ENCODE results near the gene ZKSCAN8. TPM values are rescaled to one million over a fixed set of nuclear protein-coding genes. Genes with fewer than 3 reads are reported as not detected.

Gene ZKSCAN8
- total RNA-seq, 2 donors from 2014 or later, result 7.6 to 12.2 TPM

DNA sequence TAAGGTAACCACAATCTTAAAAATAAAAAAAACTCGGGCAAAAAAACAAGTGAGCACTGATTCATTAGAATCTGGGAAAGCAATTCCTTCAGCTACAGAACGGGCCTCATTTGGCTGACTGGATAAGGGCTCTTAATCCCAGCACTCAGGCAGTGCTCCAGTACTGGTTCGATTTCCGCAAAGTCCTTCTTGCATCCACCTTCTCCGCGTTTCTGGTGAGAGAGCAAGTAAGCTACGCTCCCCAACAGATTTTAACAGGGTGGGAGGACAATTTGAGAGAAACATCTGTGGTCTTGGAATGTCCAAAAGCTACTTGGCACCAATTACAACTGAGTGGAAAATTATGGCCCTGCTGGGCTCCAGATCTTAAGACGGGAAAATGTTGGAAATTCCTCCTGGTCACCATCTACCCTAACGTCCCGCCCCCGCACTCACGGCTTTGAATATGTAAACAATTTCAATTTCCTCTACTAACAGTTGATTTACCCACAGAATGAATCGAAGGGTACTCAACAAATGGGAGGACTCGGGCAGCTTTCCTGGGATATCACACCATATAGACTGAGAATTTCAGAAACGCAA is 65.3 kb downstream of the ZKSCAN8 start:
- no peak for TF ChIP-seq CTCF (IDR thresholded peaks at IDR 0.05)
- Histone ChIP-seq H3K27me3 (peaks cover 34% of the 10 kb centered on the region), H3K4me3 (peak overlapping the region; percentile 24), H3K27ac (peak overlapping the region; percentile 25), H3K9me3 (no peaks in the 10 kb centered on the region), H3K9ac (ENCODE audit: low read depth in 2 of 2, low read length in 2 of 2) (peak overlapping the region in 1 of 2 donors; percentile 78), H3K36me3 (no peaks in the 10 kb centered on the region), H3K4me1 (no peaks in the 10 kb centered on the region)
- intact Hi-C loops (cut with DNase I), result no loop called here
- no peak for DNase-seq

- DNase-seq, result peak; percentile 53
- no peak for TF ChIP-seq CTCF (IDR thresholded peaks at IDR 0.05)
- Histone ChIP-seq H3K4me3 (peak overlapping the region; percentile 24), H3K9ac (ENCODE audit: low read depth in 2 of 2, low read length in 2 of 2) (peak overlapping the region in 1 of 2 donors; percentile 78), H3K27ac (peak overlapping the region; percentile 25), H3K9me3 (no peaks in the 10 kb centered on the region), H3K4me1 (no peaks in the 10 kb centered on the region), H3K27me3 (peaks cover 36% of the 10 kb centered on the region), H3K36me3 (no peaks in the 10 kb centered on the region)
- intact Hi-C loops (cut with DNase I), result no loop called here
Observed at GRCh38 chr6:28207510-28208110, 65.9 kb downstream of the ZKSCAN8 start.

GRCh38 chr6:28208111-28208659 is 66.5 kb downstream of the ZKSCAN8 start:
- Histone ChIP-seq H3K9ac (ENCODE audit: low read depth in 2 of 2, low read length in 2 of 2) (peak overlapping the region in 1 of 2 donors; percentile 78), H3K27me3 (peaks cover 36% of the 10 kb centered on the region), H3K9me3 (no peaks in the 10 kb centered on the region), H3K4me3 (peak overlapping the region; percentile 24), H3K27ac (no peak overlapping the region), H3K4me1 (no peaks in the 10 kb centered on the region), H3K36me3 (no peaks in the 10 kb centered on the region)
- DNase-seq, result no peak
- intact Hi-C loops (cut with DNase I), result no loop called here
- no peak for TF ChIP-seq CTCF (IDR thresholded peaks at IDR 0.05)

Other genes starting within 250 kb of the ZKSCAN8 start
- not detected for gene OR2B2, start 229.5 kb upstream of the ZKSCAN8 start, total RNA-seq
- gene OR2B6, start 184.6 kb upstream of the ZKSCAN8 start, total RNA-seq, result under 1 TPM in 1 of 2 donors, not detected in 1; 0.47 TPM
- gene ZNF165, start 61.3 kb upstream of the ZKSCAN8 start, total RNA-seq, result 1 to 10 TPM; 5.3 to 9.9 TPM
- gene ZSCAN16, start 17.3 kb upstream of the ZKSCAN8 start, total RNA-seq, result 1 to 10 TPM; 8.3 to 8.7 TPM
- 1 to 10 TPM; 8.9 to 9.8 TPM for gene ZSCAN9, start 83.4 kb downstream of the ZKSCAN8 start, total RNA-seq
- 1 to 10 TPM; 4.9 to 5.2 TPM for gene ZKSCAN4, start 110.4 kb downstream of the ZKSCAN8 start, total RNA-seq
- under 1 TPM; 0.25 to 0.29 TPM for gene NKAPL, start 117.4 kb downstream of the ZKSCAN8 start, total RNA-seq
- 1 to 10 TPM; 4.2 to 7.8 TPM for gene ZSCAN26, start 125.3 kb downstream of the ZKSCAN8 start, total RNA-seq
- 1 to 10 TPM; 1.0 to 2.0 TPM for gene PGBD1, start 139.7 kb downstream of the ZKSCAN8 start, total RNA-seq
- 1 to 10 TPM; 6.6 to 7.0 TPM for gene ZSCAN31, start 194.3 kb downstream of the ZKSCAN8 start, total RNA-seq
- gene ZKSCAN3, start 208.1 kb downstream of the ZKSCAN8 start, total RNA-seq, result 1 to 10 TPM; 4.9 to 6.1 TPM

Data from colonic mucosa (tissue), 4 donors.